K562 (cell line): ENCODE data around the gene HPSE2. TPM values are rescaled to one million over a fixed set of nuclear protein-coding genes. Genes with fewer than 3 reads are reported as not detected.

Source experiments
- ATAC-seq: fragments of 200-7000 bp; cut with Tn5 transposase; 3 replicates; pipeline ENCODE4 v1.9.1; 2020; ENCODE audit warnings: moderate library complexity
- BruUV-seq: library from RNA; stranded (reverse); fragments of 400-500 nt; replicated peaks from 2 replicates; lab custom pipeline; 2021; lab: Mats Ljungman, UMichigan
- CTCF ChIA-PET: fragments of 300-600 bp; formaldehyde crosslinking; extraction: SDS; loops from one replicate; lab custom pipeline; 2021; ENCODE audit warnings: low intra/inter-chr PET ratio; lab: Yijun Ruan, JAX
- POLR2A ChIA-PET: fragments of 300-600, 350-650 bp; sonication (Branson Sonifier 250); formaldehyde crosslinking; extraction: SDS; loops from one replicate; lab custom pipeline; 2021; ENCODE audit warnings: antibody characterized with exemption, inconsistent platforms; lab: Yijun Ruan, JAX
- DNase-seq, 4 experiments: peaks; one replicate each; pipeline versions ENCODE4 v3.0.0 to v3.0.0-alpha.2; 2011 to 2018; ENCODE audit warnings: low spot score in 3 of 4, mixed read lengths in 3 of 4; ENCODE audit errors: extremely low read depth in 1 of 4
- FAIRE-seq: peaks from 2 replicates; lab custom pipeline; 2011; peaks lifted over from hg19 to GRCh38; lab: Jason Lieb, UNC
- H2AFZ ChIP-seq: 2 replicates; pipeline ENCODE4 v1.6.0; 2011; ENCODE audit warnings: low read depth, low read length, control low read depth, inconsistent platforms
- H3K27ac ChIP-seq: fragments of 200-600 bp; 3 replicates; pipeline ENCODE4 v1.8.0; 2011; ENCODE audit warnings: low read depth, mild to moderate bottlenecking, control low read depth, inconsistent platforms, low read length, moderate library complexity, mixed read lengths; ENCODE audit errors: extremely low read depth
- H3K27me3 ChIP-seq, 2 experiments: fragments of 300-600 bp in 1 of 2; 2 replicates in 1 of 2; 3 replicates in 1 of 2; pipeline versions ENCODE4 v1.6.0 to v1.8.0; 2011; ENCODE audit warnings: inconsistent platforms in 2 of 2, low read length in 2 of 2, mild to moderate bottlenecking in 1 of 2, mixed read lengths in 1 of 2, moderate library complexity in 1 of 2; ENCODE audit not compliant: control insufficient read depth in 2 of 2, insufficient read depth in 2 of 2
- H3K36me3 ChIP-seq: fragments of 300-600 bp; 3 replicates; pipeline ENCODE4 v1.8.0; 2011; ENCODE audit warnings: mild to moderate bottlenecking, low read length, inconsistent platforms; ENCODE audit not compliant: control insufficient read depth, insufficient read depth
- H3K4me1 ChIP-seq, 2 experiments: fragments of 200-600 bp in 1 of 2; replicated peaks in 1 of 2; 2 replicates in 1 of 2; 3 replicates in 1 of 2; pipeline versions ENCODE4 v1.5.1 to v1.8.0; 2011; ENCODE audit warnings: inconsistent platforms in 2 of 2, low read length in 2 of 2, mild to moderate bottlenecking in 1 of 2, mixed read lengths in 1 of 2, moderate library complexity in 1 of 2; ENCODE audit not compliant: control insufficient read depth in 2 of 2, insufficient read depth in 2 of 2
- H3K4me2 ChIP-seq: 2 replicates; pipeline ENCODE4 v1.6.1; 2011; ENCODE audit warnings: low read length, control low read depth, inconsistent platforms, mixed read lengths; ENCODE audit not compliant: insufficient read depth
- H3K4me3 ChIP-seq: fragments of 200-600 bp; sonication (generic), shearing (Covaris generic); 2 replicates; pipeline ENCODE4 v1.5.1; 2016; ENCODE audit warnings: control low read depth, inconsistent platforms
- H3K79me2 ChIP-seq: fragments of 200-600 bp; 3 replicates; pipeline ENCODE4 v1.8.0; 2011; ENCODE audit warnings: low read length, inconsistent platforms; ENCODE audit not compliant: control insufficient read depth, insufficient read depth
- H3K9ac ChIP-seq, 2 experiments: 2 replicates each; pipeline versions ENCODE4 v1.6.0 to v1.6.1; 2011; ENCODE audit warnings: low read depth in 2 of 2, low read length in 2 of 2, control low read depth in 1 of 2, inconsistent platforms in 1 of 2, mild to moderate bottlenecking in 1 of 2, mixed read lengths in 1 of 2; ENCODE audit not compliant: insufficient read depth in 1 of 2
- H3K9me1 ChIP-seq: one replicate; pipeline ENCODE4 v1.6.0; 2011; ENCODE audit warnings: inconsistent platforms, mild to moderate bottlenecking, low read length, moderate library complexity; ENCODE audit not compliant: control insufficient read depth, insufficient read depth
- H3K9me3 ChIP-seq: replicated peaks from 2 replicates; pipeline ENCODE4 v1.5.1; 2011; ENCODE audit warnings: low read depth, low read length, inconsistent platforms; ENCODE audit not compliant: control insufficient read depth, insufficient read depth
- H4K20me1 ChIP-seq: replicated peaks from 2 replicates; pipeline ENCODE4 v1.6.1; 2011; ENCODE audit warnings: low read length, inconsistent platforms, mixed read lengths; ENCODE audit not compliant: control insufficient read depth, insufficient read depth
- CBFB ChIP-seq: sonication (generic); formaldehyde crosslinking; IDR thresholded peaks from 2 replicates; pipeline ENCODE4 v1.4.0; 2020; ENCODE audit warnings: mild to moderate bottlenecking, missing genetic modification reagents
- CUX1 ChIP-seq: fragments of 200-800 bp; sonication (Bioruptor generic); IDR thresholded peaks from 2 replicates; pipeline ENCODE4 v1.6.1; 2016; ENCODE audit warnings: missing genetic modification characterization, missing compliant biosample characterization
- HNRNPLL ChIP-seq: fragments of 200-400 bp; formaldehyde crosslinking; IDR thresholded peaks from 2 replicates; pipeline ENCODE4 v1.6.1; 2017; ENCODE audit warnings: low read length, low read depth, mild to moderate bottlenecking; ENCODE audit not compliant: poor library complexity, severe bottlenecking
- MCM7 ChIP-seq, 2 experiments: fragments of 450-650 bp; IDR thresholded peaks; 2 replicates each; pipeline ENCODE4 v1.6.1; 2016 to 2018
- NR4A1 ChIP-seq, 2 experiments: fragments of 250-450 bp in 1 of 2; fragments of 450-650 bp in 1 of 2; sonication (Bioruptor Pico) in 1 of 2; IDR thresholded peaks; 2 replicates each; pipeline versions ENCODE4 v1.4.0 to v1.6.1; 2016 to 2020; ENCODE audit warnings: mild to moderate bottlenecking in 2 of 2, missing compliant biosample characterization in 1 of 2, missing genetic modification characterization in 1 of 2, moderate library complexity in 1 of 2
- RBM34 ChIP-seq: fragments of 200-400 bp; formaldehyde crosslinking; IDR thresholded peaks from 2 replicates; pipeline ENCODE4 v1.6.1; 2018; ENCODE audit warnings: low read length, borderline replicate concordance; ENCODE audit not compliant: insufficient read depth
- SNRNP70 ChIP-seq: fragments of 200-400 bp; formaldehyde crosslinking; optimal IDR thresholded peaks from 2 replicates; pipeline ENCODE3; 2017; ENCODE audit warnings: low read depth, low read length
- TBP ChIP-seq: optimal IDR thresholded peaks from 2 replicates; pipeline ENCODE3; 2011; ENCODE audit warnings: low read depth, low read length, improper control_type of control experiment
- ZNF518B ChIP-seq: fragments of 250-450 bp; sonication (Bioruptor Pico); IDR thresholded peaks from 2 replicates; pipeline ENCODE4 v1.5.0; 2021; ENCODE audit warnings: mild to moderate bottlenecking, moderate library complexity
- ZNF778 ChIP-seq: fragments of 450-650 bp; formaldehyde crosslinking; IDR thresholded peaks from 2 replicates; pipeline ENCODE4 v1.4.0; 2020; ENCODE audit warnings: mild to moderate bottlenecking, moderate library complexity
- WGBS: fragments of 100-300 bp; shearing (Covaris generic); methylation state at CpG from one replicate; pipeline ENCODE4 v1.1.6; 2016; ENCODE audit warnings: low coverage, mixed read lengths; ENCODE audit not compliant: insufficient coverage; ENCODE audit errors: missing lambda C conversion rate; 5-methylcytosine and 5-hydroxymethylcytosine counted together
- in situ Hi-C: fragments of 300-500 bp; cut with MboI; formaldehyde crosslinking; loops from 4 replicates; pipeline ENCODE4 v1.15.0; 2018; ENCODE audit warnings: inconsistent platforms, mixed read lengths
- intact Hi-C: fragments of 100-400 bp; cut with micrococcal nuclease; formaldehyde crosslinking; loops from 2 replicates; pipeline ENCODE4 v1.14.2; 2022
- polyA plus RNA-seq, 8 experiments: library from polyadenylated mRNA; depleted of rRNA in 4 of 8; stranded (reverse) in 5 of 8; unstranded in 3 of 8; fragments of >200 nt; fragmentation: Nextera tagmentation in 2 of 8; fragmentation: Illumina TruSeq in 1 of 8; extraction: Ambion mirVana in 2 of 8; extraction: Trizol in 1 of 8; gene quantifications; 2 replicates each; pipeline versions ENCODE4 v1.2.1 to v1.2.3, GENCODE V29; 2011 to 2014; ENCODE audit warnings: inconsistent platforms in 1 of 8, missing spikeins in 1 of 8
- total RNA-seq, 7 experiments: library from RNA; depleted of rRNA in 6 of 7; stranded (reverse); fragments of >200 nt in 6 of 7; fragmentation: Illumina TruSeq in 2 of 7; extraction: Trizol in 2 of 7; gene quantifications; 2 replicates each; pipeline versions ENCODE4 v1.2.1 to v1.2.3, GENCODE V29; 2011 to 2021; ENCODE audit warnings: low replicate concordance in 1 of 7

HPSE2 gene
- total and polyA plus RNA-seq, 9 of the 15 experiments (the other 6 are each of a cell fraction or from before 2014, with no cell fraction given), result 0.03 to 0.10 (median 0.04) TPM; not detected in 2

GRCh38 chr10:98429320-98430072, 806.2 kb downstream of the HPSE2 start:
- ChIA-PET POLR2A (interaction anchor here (1.1 kb wide), 1 partner anchor 37 kb away, joined by 4 read pairs; no protein-coding TSS in a partner anchor), CTCF (no interaction called here)
- Histone ChIP-seq H3K4me2 (no peak overlapping the region), H2AFZ (no peak overlapping the region), H3K27me3 (no peaks in the 10 kb centered on the region), H3K27ac (no peak overlapping the region), H3K4me1 (peaks cover 0 to 9% of the 10 kb centered on the region in 2 experiments; a peak in 1 of 5 replicates), H3K9me1 (no peaks in the 10 kb centered on the region), H3K36me3 (peaks cover 61% of the 10 kb centered on the region; the same call in 2 of the 3 replicates), H4K20me1 (no peaks in the 10 kb centered on the region), H3K9me3 (no peaks in the 10 kb centered on the region), H3K9ac (no peak overlapping the region), H3K4me3 (no peak overlapping the region), H3K79me2 (no peaks in the 10 kb centered on the region)
- no TSS peak for BruUV-seq
- TF ChIP-seq NR4A1 (CRISPR knock-in tag; IDR thresholded peaks at IDR 0.05) (no peak), NR4A1 (tag; IDR thresholded peaks at IDR 0.05) (no peak), ZNF778 (CRISPR knock-in tag) (no peak), HNRNPLL (no peak), TBP (no peak), RBM34 (no peak), ZNF518B (CRISPR knock-in tag) (no peak), CUX1 (no peak), MCM7 (IDR thresholded peaks at IDR 0.05) (no peak), CBFB (CRISPR knock-in tag) (no peak), SNRNP70 (no peak)
- DNase-seq (no peak), ATAC-seq (no peak), FAIRE-seq (no peak)
- in situ Hi-C loops (loop anchor here (10.0 kb wide), 1 partner anchor 235 kb away; no protein-coding TSS in a partner anchor), intact Hi-C loops (loop anchor here (5.0 kb wide), 1 partner anchor 233 kb away; no protein-coding TSS in a partner anchor)
- WGBS, result 97% methylated on average over 13 of the region's 22 CpGs
